SHP77 (cell line): ENCODE data around the gene ARSK.

Experiments
- DNase-seq, 2 experiments: peaks; one replicate each; lab custom pipeline; 2025; lab: John Stamatoyannopoulos, UW

Gene ARSK

DNA sequence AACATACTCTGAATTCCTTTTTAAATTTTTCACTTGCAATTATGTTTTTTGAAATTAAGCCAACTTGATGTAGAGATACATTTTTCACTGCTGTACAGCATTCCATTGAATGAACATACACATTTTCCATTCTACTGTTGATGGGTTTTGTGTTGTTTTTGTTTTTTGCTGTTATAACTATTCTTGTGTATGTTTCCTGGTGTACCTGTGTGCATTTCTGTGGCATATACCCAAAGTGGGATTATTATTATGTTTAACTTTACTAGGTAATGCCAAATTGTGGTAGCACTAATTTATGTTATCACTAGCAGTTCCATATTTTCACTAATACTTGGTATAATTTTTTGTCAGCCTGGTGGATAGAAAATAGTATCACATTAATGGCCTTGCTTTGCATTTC, 94.4 kb downstream of the ARSK start:
- DNase-seq: no peak

DNA sequence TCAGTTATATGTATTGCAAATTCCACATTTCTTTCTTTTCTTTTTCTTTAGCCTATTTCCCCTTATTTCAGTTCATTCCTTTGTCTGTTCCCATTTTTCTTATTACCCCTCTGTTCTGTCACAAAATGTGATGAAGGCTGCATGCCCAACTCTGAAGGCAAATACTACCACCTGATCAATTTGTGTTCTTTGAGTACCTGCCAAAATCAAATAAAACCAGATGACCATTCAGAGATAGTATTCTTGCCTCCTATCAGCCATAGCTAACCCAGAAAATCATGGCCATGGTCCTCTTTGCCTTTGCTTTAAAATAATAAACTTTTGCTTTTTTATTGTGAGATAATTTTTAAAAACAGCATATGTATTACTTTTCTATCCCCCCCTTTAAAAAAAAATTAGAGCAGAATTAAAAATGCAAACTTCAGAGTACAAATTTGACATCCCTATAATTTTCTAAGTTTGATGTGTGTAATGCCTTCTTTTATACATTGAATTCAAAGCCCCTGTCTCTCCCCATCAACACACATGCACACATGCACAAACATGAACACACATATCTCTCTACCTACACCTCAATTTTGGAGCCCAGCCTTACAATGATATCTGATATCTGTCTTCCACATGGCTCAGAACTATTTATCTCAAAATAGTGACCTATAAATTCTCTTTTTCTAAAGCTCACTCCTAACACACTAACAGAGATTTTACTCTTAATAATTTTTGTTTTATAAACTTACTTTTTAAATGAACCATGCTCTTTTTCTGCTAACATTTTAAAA, 95.1 kb downstream of the ARSK start:
- no peak for DNase-seq

DNA sequence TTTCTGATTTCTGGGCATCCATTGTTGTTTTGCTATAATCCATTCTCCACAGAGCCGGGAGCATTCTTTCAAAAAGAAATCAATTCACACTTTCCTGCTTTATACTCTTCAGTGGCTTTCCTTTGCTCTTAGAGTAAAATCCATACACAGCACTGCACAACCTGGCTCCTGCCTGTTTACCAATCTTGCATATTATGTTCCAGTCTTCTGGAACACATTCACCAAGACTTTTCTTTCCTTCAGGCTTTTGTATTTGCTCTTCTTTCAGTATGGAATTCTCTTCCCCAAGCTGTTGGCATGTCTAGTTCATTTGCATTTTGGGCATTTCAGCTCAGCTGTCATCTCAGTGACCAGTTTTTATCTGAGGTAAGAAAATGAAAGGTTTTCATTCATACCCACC, 97.9 kb downstream of the ARSK start:
- no peak for DNase-seq

DNA sequence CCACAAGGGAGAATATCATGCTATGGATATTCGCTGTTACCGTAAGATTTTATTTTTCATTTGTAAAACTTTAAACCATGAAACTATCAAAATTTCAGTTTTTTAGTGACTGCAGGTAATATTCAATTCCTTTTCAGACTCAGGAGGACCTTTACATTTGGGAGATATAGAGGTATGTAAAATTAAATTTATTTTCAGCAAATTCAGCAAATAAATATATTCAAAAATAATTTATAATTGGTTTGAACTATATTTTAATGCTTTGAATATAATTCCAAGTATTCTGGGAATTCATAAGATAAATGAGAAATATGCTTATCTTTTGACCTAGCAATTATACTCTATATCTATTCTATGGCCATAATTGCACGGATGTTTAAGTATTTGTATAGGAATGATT, 99.3 kb downstream of the ARSK start:
- no peak for DNase-seq
